CD4-positive, alpha-beta T cell treated with Interleukin-15 for 1 hour (primary cell): ENCODE measurements around the gene POP5.

Experiments used
- DNase-seq: peaks from one replicate; pipeline ENCODE4 v3.0.0-alpha.2; 2020

Gene POP5

GRCh38 chr12:120536064-120536791 is 45.0 kb downstream of the POP5 start:
- DNase-seq: peak; percentile 29

DNA sequence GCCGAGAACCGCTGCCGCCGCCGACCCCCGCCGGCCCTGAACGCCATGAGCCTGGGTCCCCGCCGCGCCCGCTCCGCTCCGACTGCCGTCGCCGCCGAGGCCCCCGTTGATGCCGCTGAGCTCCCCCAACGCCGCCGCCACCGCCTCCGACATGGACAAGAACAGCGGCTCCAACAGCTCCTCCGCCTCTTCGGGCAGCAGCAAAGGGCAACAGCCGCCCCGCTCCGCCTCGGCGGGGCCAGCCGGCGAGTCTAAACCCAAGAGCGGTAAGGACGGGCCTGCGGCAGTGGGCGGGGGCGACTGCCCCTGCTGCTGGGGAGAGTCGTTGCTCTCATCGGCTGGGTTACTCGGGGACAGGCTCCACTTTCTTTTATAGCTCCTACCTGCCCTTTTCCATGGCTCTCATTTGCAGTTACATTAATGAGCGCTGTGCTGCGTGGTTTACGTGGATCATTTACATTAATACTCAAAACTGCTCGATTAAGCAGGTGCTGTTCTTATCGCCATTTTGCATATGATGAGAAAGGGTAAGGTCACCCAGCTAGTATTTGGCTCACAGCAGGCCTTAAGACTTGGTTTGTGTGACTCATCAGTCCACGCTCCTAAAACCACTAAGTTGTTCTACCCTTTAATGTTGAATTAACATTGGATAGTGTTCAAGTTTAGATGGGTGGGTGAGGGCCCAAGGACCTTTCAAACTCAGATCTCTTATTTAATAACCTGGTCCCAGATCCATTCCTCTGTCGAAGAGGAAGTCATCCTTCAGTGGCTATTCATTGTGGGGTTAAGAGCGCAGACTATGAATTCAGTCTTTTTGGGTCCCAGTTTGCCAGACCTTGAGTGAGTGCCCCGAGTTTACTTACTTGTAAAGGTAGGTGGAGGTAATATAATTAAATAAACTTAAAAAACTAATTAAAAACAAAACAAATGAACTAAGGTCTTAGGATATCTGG is 46.2 kb downstream of the POP5 start:
- peak; percentile 54 for DNase-seq

GRCh38 chr12:120534203-120534702 is 46.9 kb downstream of the POP5 start, which contains the start of gene RNF10:
Gene RNF10, plus strand, starts transcription at chr12:120534356. Its CDS starts 456 bp downstream, at chr12:120534812.
- peak; percentile 79 for DNase-seq

- no peak for DNase-seq
These were observed 48.4 kb downstream of the POP5 start for GRCh38 chr12:120532701-120533238.

DNA sequence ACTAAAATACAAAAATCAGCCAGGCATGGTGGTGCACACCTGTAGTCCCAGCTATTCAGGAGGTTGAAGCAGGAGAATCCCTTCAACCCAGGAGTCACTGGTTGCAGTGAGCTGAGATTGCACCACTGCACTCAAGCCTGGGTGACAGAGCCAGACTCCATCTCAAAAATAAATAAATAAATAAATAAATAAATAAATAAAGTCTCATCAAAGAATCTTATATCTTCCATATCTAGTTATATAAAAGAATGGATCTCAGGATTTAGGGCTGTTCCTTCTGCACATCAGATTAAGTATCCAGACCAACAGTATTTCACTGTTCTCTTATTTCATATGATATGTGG is 50.8 kb downstream of the POP5 start:
- DNase-seq: peak; percentile 18

GRCh38 chr12:120529641-120530417 is 51.4 kb downstream of the POP5 start:
- no peak for DNase-seq

DNA sequence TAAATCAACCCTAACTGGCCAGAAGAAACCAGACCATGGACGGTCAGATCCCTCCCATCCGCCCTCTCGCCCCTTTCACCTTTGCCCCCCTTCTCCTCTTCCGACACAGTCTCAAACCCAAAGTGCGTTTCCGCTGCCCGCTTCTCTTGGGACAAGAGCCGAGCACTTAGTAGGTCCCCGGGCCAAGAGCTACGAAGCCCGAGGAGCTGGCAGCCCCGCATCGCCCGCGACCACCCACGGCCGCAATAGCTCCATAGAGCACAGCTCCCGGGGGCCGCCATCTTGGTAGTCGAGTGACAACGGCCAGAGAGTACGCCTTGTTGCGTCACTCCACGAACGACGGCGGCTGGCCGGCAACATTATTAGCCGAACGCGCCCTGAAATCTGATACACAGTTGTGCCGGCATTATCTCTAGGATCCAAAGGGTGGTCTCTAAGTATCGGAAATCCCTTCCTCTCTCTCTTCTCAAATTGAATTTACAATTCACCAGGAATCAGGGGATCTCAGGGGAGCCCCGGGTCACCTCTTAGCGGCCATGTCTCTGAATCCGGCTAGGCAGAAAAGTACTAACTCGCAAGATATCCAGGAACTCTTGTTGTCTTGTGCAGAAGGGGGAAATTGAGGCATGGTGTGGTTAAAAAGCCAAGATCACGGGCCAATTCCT is 52.2 kb downstream of the POP5 start, which contains the start of gene COQ5:
Gene COQ5, minus strand, starts transcription at position 298 of the 665 bp plus-strand sequence. Its CDS starts 17 bp downstream, at position 281.
- DNase-seq: peak; percentile 85
